Skin epidermis (tissue), 12 donors: ENCODE measurements around the gene FGF14.
A peak's percentile ranks its signal among the peaks of the same experiment; 100 is the strongest.

Experiments used
- H3K27ac ChIP-seq, 21 experiments: fragments of 200-600 bp; sonication (generic) in 11 of 21; one replicate each; pipeline ENCODE4 v1.5.0; 2020; ENCODE audit warnings: mild to moderate bottlenecking in 3 of 21, inconsistent platforms in 2 of 21, moderate library complexity in 2 of 21
- H3K4me3 ChIP-seq, 7 experiments: fragments of 200-600 bp; sonication (generic) in 2 of 7; one replicate each; pipeline ENCODE4 v1.5.0; 2020; ENCODE audit warnings: inconsistent platforms in 2 of 7, mild to moderate bottlenecking in 2 of 7, moderate library complexity in 1 of 7

The FGF14 gene

DNA sequence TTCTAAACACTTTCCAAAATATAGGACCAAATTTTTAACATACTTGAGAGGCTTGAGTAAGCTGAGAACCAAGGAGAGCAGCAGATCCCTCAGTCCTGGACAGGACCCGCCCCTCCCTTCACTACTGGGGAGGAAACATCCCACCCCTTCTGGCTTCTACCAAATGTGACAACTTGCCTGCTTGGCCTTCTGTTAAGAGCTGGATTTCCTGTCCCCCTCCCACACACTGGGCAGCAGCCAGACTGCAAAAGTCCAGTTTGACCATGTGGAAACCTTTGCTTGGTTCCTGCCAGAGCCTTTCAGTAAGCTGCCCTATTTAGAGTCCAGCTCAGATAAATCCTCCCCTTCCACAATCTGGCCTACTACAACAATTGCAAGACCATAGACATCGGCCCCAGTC is 84.3 kb downstream of the FGF14 start:
- Histone ChIP-seq H3K4me3 (no peak overlapping the region), H3K27ac (no peak overlapping the region)

DNA sequence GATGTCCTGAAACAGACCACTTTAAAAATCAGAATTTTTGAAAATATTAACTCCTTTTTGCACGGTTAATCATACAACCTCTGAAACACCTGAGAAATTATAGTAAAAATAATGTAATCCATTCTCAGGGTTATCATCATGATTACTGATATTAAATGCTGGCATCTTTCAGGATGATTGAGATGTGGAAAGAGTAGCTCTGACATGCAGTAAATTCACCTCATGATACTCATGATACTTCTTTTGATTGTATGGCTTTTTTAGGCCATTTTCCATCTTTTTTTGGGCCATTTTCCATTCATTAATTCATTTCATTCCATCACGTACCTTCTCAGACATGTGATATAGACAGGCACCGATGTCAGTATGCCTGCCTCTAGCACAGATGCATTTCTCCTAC is 85.1 kb downstream of the FGF14 start:
- no peak overlapping the region for H3K27ac ChIP-seq
- no peak overlapping the region for H3K4me3 ChIP-seq

GRCh38 chr13:102312841-102313240 is 89.0 kb downstream of the FGF14 start:
- Histone ChIP-seq H3K4me3 (no peak overlapping the region), H3K27ac (no peak overlapping the region)

- H3K4me3 ChIP-seq, result no peak overlapping the region
- no peak overlapping the region for H3K27ac ChIP-seq
Measured at GRCh38 chr13:102311901-102312300, 89.9 kb downstream of the FGF14 start.

GRCh38 chr13:102311419-102311796 is 90.4 kb downstream of the FGF14 start:
- H3K4me3 ChIP-seq, result no peak overlapping the region
- H3K27ac ChIP-seq, result no peak overlapping the region

- H3K27ac ChIP-seq, result no peak overlapping the region
- H3K4me3 ChIP-seq, result no peak overlapping the region
Measured at GRCh38 chr13:102310691-102311418, 91.0 kb downstream of the FGF14 start.

DNA sequence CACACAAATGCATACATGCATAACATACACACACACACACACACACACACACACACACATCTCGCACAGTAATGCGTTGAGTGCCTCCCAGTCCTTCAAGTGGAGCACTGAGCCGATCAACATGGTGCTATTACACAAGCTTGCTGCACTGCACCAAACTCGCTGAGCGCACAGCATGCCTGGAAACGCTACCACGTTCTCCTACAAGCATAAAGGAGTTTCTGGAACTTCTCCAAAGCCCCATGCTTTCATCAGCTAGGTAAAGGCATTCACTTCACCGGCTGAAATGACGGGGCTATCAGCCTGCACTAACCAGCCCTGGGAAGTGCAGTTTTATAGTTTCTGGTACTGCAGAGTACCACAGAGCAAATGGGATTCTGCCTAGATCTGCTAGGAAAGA is 92.7 kb downstream of the FGF14 start:
- no peak overlapping the region for H3K27ac ChIP-seq
- no peak overlapping the region for H3K4me3 ChIP-seq

DNA sequence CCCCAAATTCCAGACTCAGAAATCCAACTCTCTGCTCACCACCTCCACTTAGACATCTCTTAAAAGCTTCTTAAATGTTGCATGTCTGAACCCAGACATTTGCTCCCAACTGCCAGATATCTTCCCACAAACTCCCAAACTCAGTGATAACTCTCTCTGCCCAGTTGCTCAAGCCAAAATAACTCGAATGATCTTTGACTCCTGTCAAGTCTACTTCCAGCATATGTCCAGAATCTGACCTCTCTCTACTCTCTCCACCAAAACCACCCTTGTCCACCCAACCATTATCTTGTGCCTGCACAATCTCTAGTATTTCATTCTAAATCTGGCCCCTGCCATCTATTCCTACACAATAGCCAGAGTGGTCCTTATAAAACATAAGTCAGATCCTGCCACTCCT is 99.3 kb downstream of the FGF14 start:
- Histone ChIP-seq H3K4me3 (no peak overlapping the region), H3K27ac (no peak overlapping the region)

- Histone ChIP-seq H3K4me3 (no peak overlapping the region), H3K27ac (no peak overlapping the region)
Measured at GRCh38 chr13:102300379-102300778, 101.5 kb downstream of the FGF14 start.

GRCh38 chr13:102299366-102299765 is 102.5 kb downstream of the FGF14 start:
- H3K4me3 ChIP-seq, result no peak overlapping the region

GRCh38 chr13:102298051-102298450 is 103.8 kb downstream of the FGF14 start:
- no peak overlapping the region for H3K27ac ChIP-seq
- H3K4me3 ChIP-seq, result no peak overlapping the region

More at GRCh38 chr13:102299366-102299765, 102.5 kb downstream of the FGF14 start:
- H3K27ac ChIP-seq, result no peak overlapping the region

GRCh38 chr13:102295316-102296048 is 106.4 kb downstream of the FGF14 start:
- Histone ChIP-seq H3K27ac (no peak overlapping the region), H3K4me3 (no peak overlapping the region)

- no peak overlapping the region for H3K27ac ChIP-seq
- H3K4me3 ChIP-seq, result no peak overlapping the region
Measured at GRCh38 chr13:102294407-102295018, 107.3 kb downstream of the FGF14 start.

DNA sequence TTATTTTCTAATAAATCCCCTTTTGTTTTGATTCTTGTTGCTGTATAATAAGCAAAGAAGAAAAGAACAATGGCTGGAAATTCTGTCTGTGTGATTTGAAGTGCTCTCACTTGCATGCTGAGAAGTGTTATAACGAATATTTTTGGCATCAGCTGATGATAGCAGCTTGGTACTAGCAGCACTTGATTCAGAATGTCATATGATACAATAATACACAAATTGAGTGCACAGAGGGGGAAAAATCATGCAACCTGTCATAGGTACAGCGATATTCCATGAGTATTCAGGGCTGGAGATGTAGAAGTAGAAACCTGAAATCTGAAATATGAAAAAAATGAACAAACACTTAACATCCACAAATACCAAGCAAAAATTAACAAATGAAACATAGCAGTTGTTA is 108.1 kb downstream of the FGF14 start:
- no peak overlapping the region for H3K27ac ChIP-seq
- H3K4me3 ChIP-seq, result no peak overlapping the region

- Histone ChIP-seq H3K4me3 (no peak overlapping the region), H3K27ac (no peak overlapping the region)
Measured at GRCh38 chr13:102291587-102292218, 110.1 kb downstream of the FGF14 start.

DNA sequence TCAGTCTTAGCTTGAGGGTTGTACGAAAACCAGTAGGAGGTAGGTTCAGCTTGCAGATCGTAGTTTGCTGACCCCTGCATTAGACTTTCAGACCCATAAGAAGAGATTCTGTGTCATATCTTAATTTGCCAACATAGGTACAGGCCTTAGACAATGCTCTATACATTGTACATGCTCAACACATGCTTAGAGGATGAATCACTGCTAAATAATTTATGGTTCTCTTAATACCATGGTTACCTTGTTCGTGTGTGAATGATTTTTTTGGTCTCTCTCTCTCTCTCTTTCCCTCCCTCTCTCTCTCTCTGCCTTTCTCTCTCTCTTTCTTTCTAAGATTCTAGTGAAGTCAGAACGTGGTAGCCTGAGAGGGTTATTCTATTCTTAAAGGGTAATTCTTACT is 112.2 kb downstream of the FGF14 start:
- H3K27ac ChIP-seq, result no peak overlapping the region
- no peak overlapping the region for H3K4me3 ChIP-seq

- Histone ChIP-seq H3K27ac (no peak overlapping the region), H3K4me3 (no peak overlapping the region)
Measured at GRCh38 chr13:102286326-102286725, 115.5 kb downstream of the FGF14 start.

- no peak overlapping the region for H3K4me3 ChIP-seq
- no peak overlapping the region for H3K27ac ChIP-seq
Measured at GRCh38 chr13:102280366-102280765, 121.5 kb downstream of the FGF14 start.

DNA sequence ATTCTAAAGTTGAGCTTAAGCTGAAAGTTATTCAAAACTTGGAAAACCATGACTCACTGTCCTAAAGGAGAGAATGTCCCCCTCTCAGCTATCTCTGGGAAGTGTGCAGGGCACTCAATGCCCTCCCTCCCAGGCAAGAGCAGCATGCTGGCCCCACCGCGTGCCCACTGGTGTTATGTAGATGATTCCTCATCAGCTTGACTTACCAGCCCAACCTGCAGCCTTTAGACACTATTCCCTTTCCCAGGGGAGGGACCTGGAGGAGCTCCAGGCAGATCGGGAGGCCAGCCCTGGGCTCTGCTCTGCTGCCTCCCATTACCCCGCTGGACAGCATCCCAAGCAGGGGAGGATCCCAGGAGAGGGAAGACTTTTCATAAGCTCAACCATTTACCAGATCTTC is 124.6 kb downstream of the FGF14 start:
- Histone ChIP-seq H3K27ac (peak overlapping the region in 2 of 21 experiments; percentile 55), H3K4me3 (no peak overlapping the region)

DNA sequence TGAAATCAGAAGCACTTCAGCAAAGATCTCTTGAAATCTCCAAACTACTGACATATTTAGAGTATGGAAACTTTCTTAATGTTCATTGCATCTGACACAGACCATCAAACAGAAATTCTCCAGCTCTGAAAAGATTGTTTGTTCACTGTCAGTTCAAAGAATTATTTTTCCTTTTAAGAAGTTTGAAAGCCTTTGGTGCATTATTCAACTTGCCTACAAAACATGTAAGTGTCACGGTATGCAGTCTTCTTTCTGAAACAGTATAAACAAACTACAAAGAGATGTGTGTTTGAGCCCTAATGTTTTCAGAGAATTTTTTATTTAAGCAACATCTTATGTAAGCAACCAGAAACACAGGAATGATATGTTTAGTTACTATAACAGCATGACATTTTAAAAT is 125.4 kb downstream of the FGF14 start:
- Histone ChIP-seq H3K27ac (no peak overlapping the region), H3K4me3 (no peak overlapping the region)

DNA sequence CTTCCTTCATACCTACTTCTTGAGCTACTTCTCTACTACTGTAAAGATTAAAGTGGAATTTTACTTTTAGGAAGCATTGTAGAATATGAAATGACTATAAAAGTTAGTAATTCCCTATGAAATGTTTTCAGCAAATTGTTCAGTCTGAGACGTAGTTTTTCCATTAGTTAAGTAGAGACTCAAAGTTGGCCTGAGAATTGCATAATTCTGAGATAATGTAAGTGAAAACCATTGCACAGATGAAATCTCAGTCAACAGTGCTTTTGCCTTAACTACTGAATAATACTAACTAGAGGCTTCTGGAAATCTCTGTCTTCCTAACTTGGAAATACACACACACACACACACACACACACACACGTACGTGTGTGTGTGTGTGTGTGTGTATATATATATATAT is 125.9 kb downstream of the FGF14 start:
- no peak overlapping the region for H3K4me3 ChIP-seq
- H3K27ac ChIP-seq, result peak overlapping the region in 2 of 21 experiments; percentile 22 to 35
